GM18499 (cell line): ENCODE results near the gene ATG16L1.

ENCODE experiments used
- ATAC-seq: cut with Tn5 transposase; IDR thresholded peaks from one replicate; pipeline ENCODE4 v1.9.1; 2021; ENCODE audit warnings: moderate number of reproducible peaks; ENCODE audit not compliant: insufficient read depth, unreplicated experiment

The ATG16L1 gene

DNA sequence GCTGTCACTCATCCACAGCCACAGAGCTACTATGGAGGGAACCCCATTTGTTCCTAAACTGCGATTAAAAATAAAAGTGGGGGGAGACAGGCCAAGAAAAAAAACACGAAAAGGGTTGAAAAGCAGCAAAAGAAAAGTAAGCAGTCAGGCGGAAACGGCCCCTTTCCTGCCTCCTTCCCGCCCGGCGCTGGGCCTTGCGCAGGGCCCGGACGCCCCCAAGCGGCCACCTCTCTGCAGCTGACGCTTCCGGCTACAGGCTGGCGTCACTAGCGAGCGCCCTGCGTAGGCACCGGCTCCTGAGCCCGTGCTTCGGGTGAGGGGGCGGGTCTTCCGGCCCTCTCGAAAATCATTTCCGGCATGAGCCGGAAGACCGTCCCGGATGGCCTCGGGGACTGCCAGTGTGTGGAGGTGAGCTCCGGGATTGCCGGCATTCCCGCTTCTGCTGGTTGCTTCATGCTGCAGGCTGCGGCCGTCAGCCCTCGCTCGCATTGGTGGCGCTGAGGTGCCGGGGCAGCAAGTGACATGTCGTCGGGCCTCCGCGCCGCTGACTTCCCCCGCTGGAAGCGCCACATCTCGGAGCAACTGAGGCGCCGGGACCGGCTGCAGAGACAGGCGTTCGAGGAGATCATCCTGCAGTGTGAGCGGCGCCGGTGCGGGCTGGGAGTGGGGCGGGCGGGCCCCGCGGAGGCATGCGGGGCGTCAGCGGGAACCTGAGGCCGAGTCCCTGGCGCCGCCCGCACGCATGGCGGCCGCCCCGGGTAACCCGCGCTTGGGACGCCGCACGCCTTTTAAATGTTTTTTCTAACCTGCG lies at the start of gene ATG16L1:
TSS of gene ATG16L1 (plus strand) at position 368 of the 811 bp plus-strand sequence. CDS start at position 523, 155 bp downstream.
- peak; percentile 62 for ATAC-seq

DNA sequence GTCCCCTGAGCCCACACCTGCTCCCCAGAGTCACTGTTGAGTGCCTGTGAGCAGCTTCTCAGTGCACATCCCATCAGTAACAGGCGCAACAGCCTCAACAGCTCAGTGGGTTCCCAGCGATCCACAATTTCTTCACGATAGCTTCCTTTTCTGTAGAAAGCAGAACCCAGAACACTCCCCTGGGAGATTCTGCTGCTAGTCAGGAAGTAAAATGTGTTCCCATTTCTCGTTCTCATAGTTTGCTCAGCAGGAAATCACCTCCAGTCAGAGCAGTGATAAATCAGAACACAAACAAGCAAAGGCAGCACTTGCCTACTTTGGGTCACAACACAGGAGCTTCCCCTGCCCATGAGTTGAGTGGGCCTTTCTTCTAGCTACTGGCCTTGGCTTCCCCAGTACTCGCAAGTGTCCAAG lies 48.9 kb upstream of the ATG16L1 start:
- ATAC-seq: no peak

DNA sequence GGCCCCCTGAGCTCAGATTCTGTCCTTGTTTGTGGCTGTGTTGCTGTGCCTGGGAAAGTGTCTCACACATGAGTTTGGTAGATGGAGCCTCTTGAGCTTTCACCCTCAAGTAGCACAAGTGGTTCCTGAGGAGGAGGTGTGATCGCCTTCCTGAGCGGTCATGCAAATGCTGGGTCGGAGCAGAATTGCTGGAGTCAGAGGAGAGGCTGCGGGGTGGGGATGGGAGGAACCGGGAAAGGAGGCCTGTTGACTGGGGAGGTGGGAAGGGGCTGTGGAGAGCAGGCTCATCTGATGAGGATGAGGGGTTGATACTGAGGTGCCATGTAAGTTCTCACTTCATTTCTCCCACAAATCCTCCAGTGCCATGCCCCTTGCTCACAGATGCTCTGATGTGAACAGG lies 48.4 kb upstream of the ATG16L1 start:
- no peak for ATAC-seq

DNA sequence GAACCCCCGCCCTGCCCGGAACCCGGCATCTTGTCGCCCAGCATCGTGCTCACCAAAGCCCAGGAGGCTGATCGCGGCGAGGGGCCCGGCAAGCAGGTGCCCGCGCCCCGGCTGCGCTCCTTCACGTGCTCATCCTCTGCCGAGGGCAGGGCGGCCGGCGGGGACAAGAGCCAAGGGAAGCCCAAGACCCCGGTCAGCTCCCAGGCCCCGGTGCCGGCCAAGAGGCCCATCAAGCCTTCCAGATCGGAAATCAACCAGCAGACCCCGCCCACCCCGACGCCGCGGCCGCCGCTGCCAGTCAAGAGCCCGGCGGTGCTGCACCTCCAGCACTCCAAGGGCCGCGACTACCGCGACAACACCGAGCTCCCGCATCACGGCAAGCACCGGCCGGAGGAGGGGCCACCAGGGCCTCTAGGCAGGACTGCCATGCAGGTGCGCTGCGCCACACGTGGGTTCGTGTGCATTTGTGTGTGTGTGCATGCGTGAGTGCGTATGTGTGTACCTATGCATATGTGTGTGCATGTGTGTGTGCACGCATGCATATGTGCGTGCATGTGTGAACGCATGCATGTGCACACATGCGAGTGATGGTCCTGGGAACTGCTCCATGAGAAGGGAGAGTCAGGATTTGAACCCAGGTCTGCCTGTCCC lies 47.1 kb upstream of the ATG16L1 start:
- ATAC-seq: no peak

DNA sequence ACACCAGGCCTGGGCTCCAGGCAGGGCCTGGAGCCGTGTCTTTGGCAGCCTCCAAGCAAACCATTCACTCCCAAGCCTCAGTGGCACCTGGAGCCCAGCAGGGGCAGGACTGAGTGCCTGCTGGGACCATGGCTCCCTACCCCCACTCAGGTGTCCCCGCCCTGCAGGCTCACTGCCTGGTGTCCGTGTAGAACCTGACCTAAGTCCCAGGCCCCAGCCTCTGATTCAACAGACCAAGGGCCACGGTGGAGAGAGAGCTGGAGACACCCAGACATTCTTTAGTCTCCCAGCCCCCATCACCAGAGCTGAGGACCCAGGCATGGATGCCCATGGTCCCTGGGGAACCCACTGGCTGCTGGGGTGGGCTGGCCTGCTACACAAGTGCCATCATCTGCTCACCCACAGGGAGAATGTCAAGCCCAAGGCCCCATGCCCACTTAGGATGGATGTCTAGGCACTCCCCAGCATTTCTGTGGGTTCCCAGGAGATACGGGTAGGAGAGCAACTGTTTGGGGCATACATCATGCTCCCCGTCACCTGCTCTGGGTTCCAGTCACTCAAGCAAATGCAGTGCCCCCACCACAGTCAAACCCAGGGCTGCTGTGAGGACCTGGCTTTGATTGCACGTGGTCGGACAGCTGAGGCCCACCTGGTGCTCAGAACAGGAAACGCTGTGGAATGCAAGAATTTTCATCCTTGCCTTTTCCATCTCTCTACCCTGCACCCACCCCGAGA lies 42.9 kb upstream of the ATG16L1 start:
- ATAC-seq: no peak

DNA sequence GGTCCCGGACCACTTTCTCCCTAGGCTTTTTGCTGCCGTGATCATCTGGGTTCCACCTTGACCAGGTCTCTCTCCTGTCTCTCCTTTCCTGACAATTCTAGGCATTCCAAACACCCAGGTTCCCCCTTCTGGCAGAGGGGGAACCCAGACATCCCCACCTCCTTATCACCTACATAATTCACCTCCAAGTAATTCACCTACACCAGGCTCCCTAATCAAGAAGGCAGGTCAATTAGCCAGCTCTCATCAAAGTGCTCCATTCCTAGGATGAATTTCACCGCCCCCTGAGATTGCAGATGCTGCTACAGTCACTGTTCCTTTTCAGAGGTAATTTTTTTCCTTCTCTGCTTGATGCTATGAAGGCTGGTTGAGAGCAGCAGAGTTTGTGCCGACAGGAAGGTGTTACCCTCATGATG lies 42.3 kb upstream of the ATG16L1 start:
- ATAC-seq: no peak

DNA sequence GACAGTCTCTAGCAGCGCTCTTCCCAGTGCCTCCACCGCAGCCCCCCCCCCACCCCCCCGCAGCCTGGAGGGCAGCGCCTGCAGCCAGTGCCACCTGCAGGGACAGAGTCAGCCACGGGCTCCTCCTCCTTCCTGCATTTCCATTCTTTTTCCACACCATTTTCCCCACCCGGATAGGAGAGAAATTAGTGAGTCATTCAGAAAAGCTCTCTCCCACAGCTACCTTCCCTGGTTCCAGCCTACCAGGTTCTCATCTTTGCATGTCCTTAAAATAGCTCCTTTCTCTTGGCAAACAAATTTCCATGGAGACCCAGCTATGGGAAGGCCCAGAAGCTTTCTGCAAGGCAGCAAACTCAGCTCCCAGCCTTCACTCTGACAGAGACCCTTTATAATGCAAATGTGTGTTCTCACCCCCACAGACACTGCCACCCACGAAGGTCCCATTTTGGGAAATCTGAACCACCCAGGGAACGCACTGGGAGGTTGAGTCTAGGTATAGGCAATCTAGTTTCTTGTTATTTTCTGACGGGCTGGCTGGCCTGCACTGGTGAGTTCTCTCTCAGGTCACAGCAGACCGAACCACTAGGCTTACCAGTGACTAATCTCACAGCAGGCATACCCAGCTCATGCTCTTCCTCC lies 41.8 kb upstream of the ATG16L1 start:
- ATAC-seq: no peak

DNA sequence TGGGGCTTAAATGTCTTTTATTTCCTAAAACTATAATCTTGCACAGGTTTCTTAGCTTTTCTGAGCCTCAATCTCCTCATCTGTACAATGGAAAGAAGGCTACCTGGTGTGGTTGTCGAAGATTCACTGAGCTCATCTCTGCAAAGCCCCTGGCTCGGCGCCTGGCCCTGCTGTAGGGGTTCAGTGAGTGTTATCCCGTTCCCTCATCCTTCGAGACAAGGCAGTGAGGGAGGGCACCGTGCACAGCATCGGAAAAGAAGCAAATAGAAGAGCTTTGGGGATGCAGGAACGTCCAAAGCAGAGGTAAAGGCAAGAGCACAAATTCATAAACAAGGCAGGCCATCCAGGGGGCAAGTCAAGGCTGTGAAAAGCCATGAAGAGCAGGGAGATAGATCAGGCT lies 41.2 kb upstream of the ATG16L1 start:
- ATAC-seq: no peak

DNA sequence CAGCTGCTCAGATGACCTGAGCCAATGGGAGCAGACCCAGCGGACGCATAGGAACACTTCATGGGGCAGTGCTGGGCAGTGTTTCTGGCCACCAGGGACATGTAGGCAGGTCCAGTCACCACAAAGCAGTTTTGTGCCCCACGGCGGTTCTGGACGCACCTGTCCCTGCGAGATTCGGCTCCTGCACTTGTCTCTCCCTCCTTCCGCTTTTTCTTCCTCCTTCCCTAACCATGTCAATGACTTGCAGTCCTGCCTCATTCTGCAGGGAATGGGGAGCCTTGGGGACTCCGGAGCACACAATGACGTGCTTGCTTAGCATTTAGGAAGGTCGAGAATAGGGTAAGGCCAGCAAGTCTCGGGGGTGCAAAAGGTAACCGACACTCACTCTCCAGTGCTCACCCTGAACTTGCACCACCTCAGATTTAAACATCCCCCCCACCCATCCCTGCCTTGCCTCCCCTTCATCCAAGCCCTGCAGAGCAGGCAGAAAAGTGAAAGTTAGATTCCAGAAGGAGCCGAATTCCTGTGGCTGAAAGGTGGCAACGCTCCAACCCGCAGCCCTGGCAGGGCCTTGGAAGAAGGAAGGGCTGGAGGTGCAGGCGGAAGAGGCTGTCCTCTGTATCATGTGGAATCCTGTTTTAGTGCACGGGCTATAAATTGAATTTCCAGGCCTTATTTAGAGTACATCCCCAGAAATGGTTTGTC lies 40.5 kb upstream of the ATG16L1 start:
- no peak for ATAC-seq

DNA sequence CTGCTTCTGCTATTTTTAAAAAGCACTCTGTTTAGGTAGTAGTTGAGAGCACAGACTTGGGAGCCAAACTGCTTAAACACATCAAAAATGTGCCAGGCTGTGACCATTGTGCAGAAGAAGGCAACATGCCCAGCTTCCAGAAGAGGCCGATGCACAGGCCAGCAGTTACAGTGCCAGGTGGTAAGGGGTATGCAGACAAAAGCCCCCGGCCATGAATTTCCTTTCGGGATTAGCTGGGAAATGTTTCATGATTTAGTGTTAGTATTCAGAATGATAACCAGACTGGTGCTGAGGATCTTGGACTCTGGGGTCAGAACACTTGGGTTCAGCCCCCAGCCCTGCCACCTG lies 40.0 kb upstream of the ATG16L1 start:
- ATAC-seq: no peak

DNA sequence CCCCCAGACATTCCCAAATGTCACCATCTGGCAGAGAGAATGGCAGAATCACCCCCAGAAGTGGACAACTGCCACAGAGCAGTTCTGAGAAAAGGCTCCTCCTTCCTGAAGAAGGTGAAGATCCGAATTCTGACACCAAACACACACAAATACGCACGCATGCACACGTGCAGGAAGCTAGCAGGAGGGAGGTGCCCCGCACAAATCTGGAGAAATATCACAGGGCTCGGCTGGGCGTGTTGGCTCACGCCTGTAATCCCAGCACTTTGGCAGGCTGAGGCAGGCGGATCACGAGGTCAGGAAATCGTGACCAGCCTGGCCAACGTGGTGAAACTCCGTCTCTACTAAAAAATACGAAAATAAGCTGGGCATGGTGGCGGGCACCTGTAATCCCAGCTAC lies 38.5 kb upstream of the ATG16L1 start:
- no peak for ATAC-seq

DNA sequence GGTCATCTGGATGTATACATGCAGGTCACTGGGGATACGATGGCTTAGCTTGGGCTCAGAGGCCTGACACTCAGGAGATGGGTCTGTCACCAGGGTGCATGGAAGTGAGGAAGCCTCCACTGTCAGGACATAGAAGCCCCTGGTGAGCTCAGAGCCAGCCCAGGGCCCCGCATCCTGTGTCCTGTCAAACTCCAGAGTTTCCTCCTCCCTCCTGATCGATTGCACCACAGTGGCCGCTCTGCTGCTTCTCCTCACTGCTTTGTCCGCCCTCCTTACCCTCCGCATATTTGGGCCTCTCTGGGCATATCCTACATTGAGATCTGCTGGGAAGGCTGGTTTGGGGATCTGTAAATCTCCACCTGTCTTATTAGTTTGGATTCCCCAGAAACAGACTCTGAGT lies 37.5 kb upstream of the ATG16L1 start:
- no peak for ATAC-seq

DNA sequence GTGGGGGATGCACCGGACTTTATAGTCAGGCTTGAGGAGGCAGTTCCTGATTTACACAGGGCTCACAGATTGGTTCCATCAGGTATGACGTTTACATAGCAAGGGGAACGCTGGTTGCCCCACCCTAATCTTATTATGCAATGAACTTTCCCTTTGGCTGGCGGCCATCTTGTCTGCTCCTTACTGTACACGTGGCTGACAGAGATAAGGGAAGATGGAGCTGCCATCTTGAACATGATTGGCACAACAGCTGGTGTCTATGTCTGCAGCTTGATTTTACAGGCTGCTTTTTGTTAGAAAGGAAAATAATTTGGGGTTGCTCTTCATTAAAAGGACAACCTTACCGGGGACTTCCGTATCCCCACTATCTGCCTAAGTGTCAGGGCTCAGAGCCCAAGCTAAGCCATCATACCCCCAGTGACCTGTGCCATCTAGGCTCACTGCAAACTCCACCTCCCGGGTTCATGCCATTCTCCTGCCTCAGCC lies 33.5 kb upstream of the ATG16L1 start:
- no peak for ATAC-seq

DNA sequence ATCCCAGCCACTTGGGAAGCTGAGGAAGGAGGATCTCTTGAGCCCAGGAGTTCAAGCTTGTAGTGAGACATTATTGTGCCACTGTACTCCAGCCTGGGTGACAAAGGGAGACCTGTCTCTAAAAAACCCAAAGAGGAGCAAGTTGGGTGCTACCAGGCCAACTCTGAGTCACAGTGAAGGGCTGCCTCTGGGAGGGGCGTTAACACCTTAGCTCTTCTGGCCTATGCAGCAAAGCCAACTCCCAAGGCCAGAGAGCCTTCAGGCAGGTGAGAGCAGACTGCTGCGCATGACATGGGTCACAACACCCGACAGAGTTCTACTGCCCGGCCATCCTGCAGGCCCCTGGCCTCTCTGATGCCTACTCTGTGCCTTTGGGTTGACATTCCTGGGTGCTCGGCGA lies 32.6 kb upstream of the ATG16L1 start:
- ATAC-seq: no peak

DNA sequence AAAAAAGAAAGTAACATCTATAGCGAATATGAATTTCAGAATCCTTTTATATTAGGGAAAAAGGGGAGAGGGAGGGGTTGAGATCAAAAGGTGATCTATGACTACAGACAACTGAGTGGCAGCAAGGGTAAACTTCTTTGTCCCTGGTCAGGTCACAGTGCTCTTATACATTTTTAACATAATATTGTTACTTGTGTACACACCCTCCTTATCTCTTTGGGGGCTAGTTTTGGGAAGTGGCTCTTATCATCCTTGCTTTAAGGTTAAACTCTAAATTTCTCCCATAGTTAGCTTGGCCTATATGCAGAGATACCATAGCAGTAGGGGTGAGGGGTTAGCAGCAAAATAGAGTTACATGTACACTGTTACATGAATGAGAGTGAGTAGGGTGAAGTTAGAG lies 31.6 kb upstream of the ATG16L1 start:
- no peak for ATAC-seq

DNA sequence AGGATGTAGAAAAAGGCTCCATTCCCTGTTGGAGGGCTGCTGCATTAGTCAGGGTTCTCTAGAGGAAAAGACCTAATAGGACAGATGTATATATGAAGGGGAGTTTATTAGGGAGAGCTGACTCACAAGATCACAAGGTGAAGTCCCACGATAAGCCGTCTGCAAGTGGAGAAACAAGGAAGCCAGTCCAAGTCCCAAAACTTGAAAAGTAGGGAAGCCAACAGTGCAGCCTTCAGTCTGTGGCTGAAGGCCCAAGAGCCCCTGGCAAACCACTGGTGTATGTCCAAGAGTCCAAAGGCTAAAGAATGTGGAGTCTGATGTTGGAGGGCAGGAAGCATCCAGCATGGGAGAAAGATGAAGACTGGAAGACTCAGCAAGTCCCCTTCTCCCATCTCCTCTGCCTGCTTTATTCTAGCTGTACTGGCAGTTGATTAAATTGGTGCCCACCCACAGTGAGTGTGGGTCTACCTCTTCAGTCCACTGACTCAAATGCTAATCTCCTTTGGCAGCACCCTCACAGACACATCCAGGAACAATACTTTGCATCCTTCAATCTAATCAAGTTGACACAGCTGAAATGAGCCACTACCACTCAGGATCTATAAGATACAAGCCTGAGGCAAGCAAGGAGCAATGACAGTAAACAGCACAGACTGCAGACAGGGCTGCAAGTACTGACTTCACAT lies 30.0 kb upstream of the ATG16L1 start:
- ATAC-seq: no peak

DNA sequence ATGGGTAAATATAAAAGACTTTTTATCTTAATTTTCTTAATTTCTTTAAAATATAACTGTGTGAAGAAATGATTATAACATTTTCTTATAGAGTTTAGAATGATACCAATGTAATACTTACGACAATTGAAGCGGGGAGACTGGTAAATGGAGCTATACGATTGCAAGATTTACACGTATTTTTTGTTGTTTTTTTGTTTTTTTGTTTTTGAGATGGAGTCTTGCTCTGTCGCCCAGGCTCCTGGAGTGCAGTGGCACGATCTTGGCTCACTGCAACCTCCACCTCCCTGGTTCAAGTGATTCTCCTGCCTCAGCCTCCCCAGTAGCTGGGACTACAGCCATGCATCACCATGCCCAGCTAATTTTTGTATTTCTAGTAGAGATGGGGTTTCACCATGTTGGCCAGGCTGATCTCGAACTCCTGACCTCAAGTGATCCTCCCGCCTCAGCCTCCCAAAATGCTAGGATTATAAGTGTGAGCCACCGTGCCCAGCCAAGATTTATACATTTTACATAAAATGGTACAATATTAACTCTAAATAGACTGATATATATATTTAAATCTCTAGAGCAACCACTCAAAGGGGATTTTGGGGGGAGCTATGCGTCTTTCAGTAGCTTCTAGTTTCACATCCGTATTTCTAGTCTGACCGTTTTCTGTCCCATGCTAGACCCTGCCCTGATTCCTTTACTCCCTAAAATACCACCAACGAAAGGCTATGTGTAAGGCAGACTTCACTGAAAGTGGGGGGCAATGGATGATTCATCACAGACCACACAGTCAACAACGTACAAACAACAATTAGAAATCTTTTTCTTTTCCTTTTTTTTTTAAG lies 28.2 kb upstream of the ATG16L1 start:
- peak; percentile 50 for ATAC-seq

DNA sequence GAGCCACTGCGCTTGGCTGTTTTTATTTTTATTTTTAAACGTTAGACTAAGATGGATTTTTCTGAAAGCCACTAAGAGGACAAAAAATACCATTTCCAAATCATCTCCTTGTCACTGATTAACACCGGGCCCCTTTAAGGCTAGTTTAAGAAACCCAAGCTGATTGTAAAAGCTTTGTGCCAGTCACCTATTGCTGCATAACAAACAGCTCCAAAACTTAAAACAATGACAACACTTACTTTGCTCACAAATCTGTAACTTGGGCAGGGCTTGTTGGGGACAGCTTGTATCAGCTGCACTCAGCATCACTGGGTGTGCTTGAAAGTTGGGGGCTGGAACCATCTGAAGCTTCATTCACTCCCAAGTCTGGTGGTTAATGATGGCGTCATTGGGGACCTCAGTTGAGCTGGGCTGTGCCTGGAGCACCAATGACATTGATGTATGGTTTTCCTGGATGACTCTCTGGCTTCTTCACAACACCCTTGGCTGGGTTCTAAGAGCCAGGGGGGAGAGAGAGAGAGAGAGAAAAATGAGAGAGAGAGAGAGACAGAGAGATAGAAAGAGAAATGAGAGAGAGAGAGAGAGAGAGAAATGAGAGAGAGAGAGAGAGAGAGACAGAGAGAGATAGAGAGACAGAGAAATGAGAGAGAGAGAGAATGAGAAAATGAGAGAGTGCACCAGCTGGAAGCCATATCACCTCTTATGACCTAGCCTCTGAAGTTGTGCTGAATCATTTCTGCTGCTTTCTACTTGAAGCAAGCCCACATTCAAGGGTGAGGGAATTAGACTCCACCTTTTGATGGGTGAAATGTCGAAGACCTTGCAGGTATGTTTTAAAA lies 26.0 kb upstream of the ATG16L1 start:
- ATAC-seq: no peak
